WTC11 (cell line): ENCODE data around the gene ATP6V1D. TPM values are rescaled to one million over a fixed set of nuclear protein-coding genes. Genes with fewer than 3 reads are reported as not detected.

Experiments used
- ATAC-seq: fragments of 200-7000 bp; cut with Tn5 transposase; 2 replicates; pipeline ENCODE4 v1.10.0; 2021; ENCODE audit warnings: mild to moderate bottlenecking, moderate library complexity
- CTCF ChIA-PET: fragments of 300-600 bp; sonication (Branson Sonifier 250); formaldehyde crosslinking; loops from one replicate; lab custom pipeline; 2021; ENCODE audit warnings: antibody characterized with exemption; lab: Charles Lee
- POLR2A ChIA-PET: fragments of 350-600 bp; sonication (Branson Sonifier 250); formaldehyde crosslinking; loops from one replicate; lab custom pipeline; 2021; ENCODE audit warnings: antibody characterized with exemption; lab: Charles Lee
- DNase-seq: peaks from one replicate; pipeline ENCODE4 v3.0.0; 2021; ENCODE audit warnings: low spot score
- H3K27ac Mint-ChIP-seq: 2 replicates; pipeline ENCODE4 v1.8.0; 2021; ENCODE audit warnings: mixed read lengths
- H3K27me3 Mint-ChIP-seq: 2 replicates; pipeline ENCODE4 v1.8.0; 2021; ENCODE audit warnings: low read depth, mild to moderate bottlenecking, moderate library complexity, mixed read lengths
- H3K36me3 Mint-ChIP-seq: 2 replicates; pipeline ENCODE4 v1.8.0; 2021; ENCODE audit warnings: mixed read lengths
- H3K4me1 Mint-ChIP-seq: 2 replicates; pipeline ENCODE4 v1.8.0; 2022; ENCODE audit warnings: mixed read lengths
- H3K4me3 Mint-ChIP-seq: 2 replicates; pipeline ENCODE4 v1.8.0; 2021; ENCODE audit warnings: mild to moderate bottlenecking, moderate library complexity, mixed read lengths
- H3K9me3 Mint-ChIP-seq: 2 replicates; pipeline ENCODE4 v1.8.0; 2021; ENCODE audit warnings: mixed read lengths
- ATF6 ChIP-seq: sonication (generic); formaldehyde crosslinking; IDR thresholded peaks from 2 replicates; pipeline ENCODE4 v1.8.1; 2023; ENCODE audit warnings: mild to moderate bottlenecking, missing genetic modification reagents
- E2F4 ChIP-seq: sonication (generic); formaldehyde crosslinking; IDR thresholded peaks from 2 replicates; pipeline ENCODE4 v1.8.1; 2022; ENCODE audit warnings: low read depth, mild to moderate bottlenecking, moderate library complexity, missing genetic modification reagents, borderline replicate concordance
- E2F5 ChIP-seq: sonication (generic); formaldehyde crosslinking; IDR thresholded peaks from 2 replicates; pipeline ENCODE4 v1.8.1; 2022; ENCODE audit warnings: mild to moderate bottlenecking, moderate library complexity, missing genetic modification reagents
- ERG ChIP-seq: fragments of 250-450 bp; sonication (Bioruptor Pico); IDR thresholded peaks from 2 replicates; pipeline ENCODE4 v1.8.0; 2021; ENCODE audit warnings: mild to moderate bottlenecking
- FOXK1 ChIP-seq: sonication (generic); formaldehyde crosslinking; IDR thresholded peaks from 2 replicates; pipeline ENCODE4 v1.8.0; 2022; ENCODE audit warnings: mild to moderate bottlenecking, moderate library complexity, missing genetic modification reagents
- FOXP4 ChIP-seq: sonication (generic); formaldehyde crosslinking; IDR thresholded peaks from 2 replicates; pipeline ENCODE4 v1.8.0; 2022; ENCODE audit warnings: mild to moderate bottlenecking, missing genetic modification reagents
- IRF2 ChIP-seq: sonication (generic); formaldehyde crosslinking; IDR thresholded peaks from 2 replicates; pipeline ENCODE4 v1.8.0; 2022; ENCODE audit warnings: low read depth, missing genetic modification reagents, borderline replicate concordance
- MXD4 ChIP-seq: fragments of 250-450 bp; sonication (Bioruptor Pico); IDR thresholded peaks from 2 replicates; pipeline ENCODE4 v1.8.0; 2021; ENCODE audit warnings: mild to moderate bottlenecking, moderate library complexity, borderline replicate concordance
- NFE2L1 ChIP-seq: sonication (generic); formaldehyde crosslinking; IDR thresholded peaks from 2 replicates; pipeline ENCODE4 v1.8.1; 2023; ENCODE audit warnings: missing genetic modification reagents
- NFYB ChIP-seq: sonication (generic); formaldehyde crosslinking; conservative IDR thresholded peaks from 2 replicates; pipeline ENCODE4 v1.8.0; 2022; ENCODE audit warnings: low read depth, missing genetic modification reagents
- NR2C2 ChIP-seq: sonication (generic); formaldehyde crosslinking; IDR thresholded peaks from 2 replicates; pipeline ENCODE4 v1.8.0; 2022; ENCODE audit warnings: mild to moderate bottlenecking, missing genetic modification reagents
- PREB ChIP-seq: sonication (generic); formaldehyde crosslinking; IDR thresholded peaks from 2 replicates; pipeline ENCODE4 v1.8.1; 2022; ENCODE audit warnings: mild to moderate bottlenecking, missing genetic modification reagents, moderate library complexity, borderline replicate concordance
- SMAD3 ChIP-seq: sonication (generic); formaldehyde crosslinking; IDR thresholded peaks from 2 replicates; pipeline ENCODE4 v1.8.0; 2022; ENCODE audit warnings: missing genetic modification reagents, mild to moderate bottlenecking, borderline replicate concordance
- USF2 ChIP-seq: sonication (generic); formaldehyde crosslinking; IDR thresholded peaks from 2 replicates; pipeline ENCODE4 v1.8.1; 2023; ENCODE audit warnings: mild to moderate bottlenecking, missing genetic modification reagents, moderate library complexity
- ZBTB21 ChIP-seq: sonication (generic); formaldehyde crosslinking; IDR thresholded peaks from 2 replicates; pipeline ENCODE4 v1.8.1; 2023; ENCODE audit warnings: mild to moderate bottlenecking, missing genetic modification reagents, borderline replicate concordance
- ZMAT4 ChIP-seq: fragments of 250-450 bp; sonication (Bioruptor Pico); IDR thresholded peaks from 2 replicates; pipeline ENCODE4 v1.9.0; 2021; ENCODE audit warnings: mild to moderate bottlenecking
- ZNF219 ChIP-seq: sonication (generic); formaldehyde crosslinking; IDR thresholded peaks from 2 replicates; pipeline ENCODE4 v1.8.0; 2023; ENCODE audit warnings: missing genetic modification reagents, mild to moderate bottlenecking, borderline replicate concordance
- ZSCAN18 ChIP-seq: fragments of 250-450 bp; sonication (Bioruptor Pico); IDR thresholded peaks from 2 replicates; pipeline ENCODE4 v2.1.2; 2022; ENCODE audit warnings: mild to moderate bottlenecking, moderate library complexity
- total RNA-seq: library from RNA; stranded (reverse); gene quantifications from 3 replicates; pipeline ENCODE4 v1.2.3, GENCODE V29; 2021

Gene ATP6V1D
- total RNA-seq, 1 experiment from 2014 or later, result 54.0 TPM

- POLR2A ChIA-PET, result no interaction called here
- CTCF ChIA-PET, result interaction anchor here (0.7 to 2.6 kb wide), 6 partner anchors 30 to 314 kb away, joined by 3 to 10 read pairs (median 7); partner anchors contain the start of gene ATP6V1D
- 0 out of 2 replicates have a peak, but pooled peaks have one; percentile 20 for ATAC-seq
These were observed 30.4 kb upstream of the ATP6V1D start for GRCh38 chr14:67389811-67390534.

GRCh38 chr14:67389275-67389674 lies 29.7 kb upstream of the ATP6V1D start:
- DNase-seq, result no peak
- no peak for TF ChIP-seq E2F4 (CRISPR knock-in tag)
- no peak for TF ChIP-seq PREB
- no peak for TF ChIP-seq SMAD3
- TF ChIP-seq, all 79 proteins: peak for 0
- no peaks in the 10 kb centered on the region for H3K27me3 Mint-ChIP-seq
- CTCF ChIA-PET, result interaction anchor here (0.7 to 2.6 kb wide), 6 partner anchors 30 to 315 kb away, joined by 3 to 10 read pairs (median 7); partner anchors contain the start of gene ATP6V1D
- H3K4me1 Mint-ChIP-seq, result no peaks in the 10 kb centered on the region
- H3K27ac Mint-ChIP-seq, result no peak overlapping the region
- no peak overlapping the region for H3K4me3 Mint-ChIP-seq
- POLR2A ChIA-PET, result no interaction called here
- ATAC-seq, result no peak
- H3K9me3 Mint-ChIP-seq, result no peaks in the 10 kb centered on the region
- H3K36me3 Mint-ChIP-seq, result peaks cover 10% of the 10 kb centered on the region

More at GRCh38 chr14:67389811-67390534, 30.4 kb upstream of the ATP6V1D start:
- H3K27ac Mint-ChIP-seq, result no peak overlapping the region
- TF ChIP-seq ZSCAN18 (CRISPR knock-in tag), result no peak
- no peak for TF ChIP-seq IRF2 (CRISPR knock-in tag)
- TF ChIP-seq, all 79 proteins: peak for 0
- peaks cover 3% of the 10 kb centered on the region for H3K36me3 Mint-ChIP-seq
- H3K4me1 Mint-ChIP-seq, result no peaks in the 10 kb centered on the region
- no peaks in the 10 kb centered on the region for H3K9me3 Mint-ChIP-seq
- no peak overlapping the region for H3K4me3 Mint-ChIP-seq
- no peak for DNase-seq
- no peaks in the 10 kb centered on the region for H3K27me3 Mint-ChIP-seq

GRCh38 chr14:67387195-67387594 lies 27.6 kb upstream of the ATP6V1D start:
- no peaks in the 10 kb centered on the region for H3K27me3 Mint-ChIP-seq
- no peaks in the 10 kb centered on the region for H3K4me1 Mint-ChIP-seq
- peaks cover 27% of the 10 kb centered on the region for H3K36me3 Mint-ChIP-seq
- POLR2A ChIA-PET, result no interaction called here
- no peak overlapping the region for H3K27ac Mint-ChIP-seq
- CTCF ChIA-PET, result interaction anchor here (3.0 kb wide), 1 partner anchor 28 kb away, joined by 15 read pairs; the partner anchor contains the start of gene ATP6V1D
- no peak for DNase-seq
- no peaks in the 10 kb centered on the region for H3K9me3 Mint-ChIP-seq
- H3K4me3 Mint-ChIP-seq, result no peak overlapping the region
- ATAC-seq, result no peak
- no peak for TF ChIP-seq NFE2L1
- TF ChIP-seq NFYB (CRISPR knock-in tag), result no peak
- no peak for TF ChIP-seq USF2
- TF ChIP-seq NR2C2 (CRISPR knock-in tag), result no peak
- no peak for TF ChIP-seq ZMAT4
- no peak for TF ChIP-seq ATF6 (CRISPR knock-in tag)
- TF ChIP-seq ZNF219 (CRISPR knock-in tag), result no peak
- TF ChIP-seq FOXK1 (CRISPR knock-in tag), result no peak
- TF ChIP-seq E2F5 (CRISPR knock-in tag), result no peak
- no peak for TF ChIP-seq ERG
- TF ChIP-seq MXD4 (CRISPR knock-in tag), result no peak
- no peak for TF ChIP-seq FOXP4 (CRISPR knock-in tag)
- no peak for TF ChIP-seq ZBTB21
